HG03108 (cell line): ENCODE data around the gene CPNE9.

ENCODE experiments used
- ATAC-seq: cut with Tn5 transposase; IDR thresholded peaks from one replicate; pipeline ENCODE4 v1.9.1; 2021; ENCODE audit warnings: moderate library complexity; ENCODE audit not compliant: unreplicated experiment

The CPNE9 gene

DNA sequence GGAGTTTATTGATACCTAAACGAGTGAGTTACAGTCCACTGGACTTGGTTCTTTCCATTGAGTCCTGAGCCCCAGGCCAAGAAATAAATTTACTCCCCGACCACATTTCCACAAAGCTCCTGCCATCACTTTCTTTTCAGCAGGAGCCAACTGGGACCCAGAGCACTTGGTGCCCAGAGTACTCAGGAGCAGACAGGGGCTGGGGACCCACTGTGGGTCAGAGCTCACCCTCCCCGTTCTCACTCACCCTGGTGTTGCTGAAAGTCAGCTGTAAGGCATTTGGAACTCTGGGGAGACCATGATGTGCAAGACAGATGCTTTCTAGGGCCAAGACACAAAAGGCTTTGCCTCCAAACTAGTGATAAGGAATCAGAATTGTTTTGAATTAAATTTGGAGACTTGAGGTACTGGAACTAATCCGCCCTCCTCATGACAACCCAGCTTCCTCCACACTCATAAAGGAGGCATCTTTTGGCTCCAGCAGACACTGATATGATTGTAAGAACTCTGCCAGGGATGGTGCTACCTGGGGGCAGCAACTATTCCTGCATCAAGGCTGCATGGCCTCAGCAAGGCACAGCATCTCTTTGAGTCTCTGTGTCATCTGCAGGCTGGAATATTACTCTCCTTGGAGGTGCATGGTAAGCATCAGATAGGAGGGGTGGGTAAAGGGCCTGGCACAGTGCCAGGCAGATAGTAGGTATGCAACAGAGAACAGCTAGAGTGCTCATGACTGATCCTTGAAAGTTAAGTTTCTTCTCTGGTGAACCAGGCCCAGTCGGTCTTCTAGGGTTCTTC, 73.5 kb downstream of the CPNE9 start:
- ATAC-seq, result no peak

DNA sequence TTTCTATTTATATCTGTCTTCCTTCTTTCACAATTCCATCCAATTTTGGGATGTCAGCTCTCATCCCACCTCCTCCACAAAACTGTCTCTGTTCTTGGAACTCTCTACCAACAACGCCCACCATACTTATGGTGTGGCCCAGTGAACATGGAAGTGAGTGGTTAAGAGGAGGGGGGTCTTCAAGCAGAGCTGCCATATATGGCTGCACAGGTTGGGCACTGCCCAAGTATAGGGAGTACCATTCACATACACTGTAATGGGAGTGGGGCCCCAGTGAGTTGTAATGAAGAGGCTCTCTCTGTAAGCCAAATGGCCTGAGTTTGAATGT, 74.0 kb downstream of the CPNE9 start:
- ATAC-seq, result no peak

DNA sequence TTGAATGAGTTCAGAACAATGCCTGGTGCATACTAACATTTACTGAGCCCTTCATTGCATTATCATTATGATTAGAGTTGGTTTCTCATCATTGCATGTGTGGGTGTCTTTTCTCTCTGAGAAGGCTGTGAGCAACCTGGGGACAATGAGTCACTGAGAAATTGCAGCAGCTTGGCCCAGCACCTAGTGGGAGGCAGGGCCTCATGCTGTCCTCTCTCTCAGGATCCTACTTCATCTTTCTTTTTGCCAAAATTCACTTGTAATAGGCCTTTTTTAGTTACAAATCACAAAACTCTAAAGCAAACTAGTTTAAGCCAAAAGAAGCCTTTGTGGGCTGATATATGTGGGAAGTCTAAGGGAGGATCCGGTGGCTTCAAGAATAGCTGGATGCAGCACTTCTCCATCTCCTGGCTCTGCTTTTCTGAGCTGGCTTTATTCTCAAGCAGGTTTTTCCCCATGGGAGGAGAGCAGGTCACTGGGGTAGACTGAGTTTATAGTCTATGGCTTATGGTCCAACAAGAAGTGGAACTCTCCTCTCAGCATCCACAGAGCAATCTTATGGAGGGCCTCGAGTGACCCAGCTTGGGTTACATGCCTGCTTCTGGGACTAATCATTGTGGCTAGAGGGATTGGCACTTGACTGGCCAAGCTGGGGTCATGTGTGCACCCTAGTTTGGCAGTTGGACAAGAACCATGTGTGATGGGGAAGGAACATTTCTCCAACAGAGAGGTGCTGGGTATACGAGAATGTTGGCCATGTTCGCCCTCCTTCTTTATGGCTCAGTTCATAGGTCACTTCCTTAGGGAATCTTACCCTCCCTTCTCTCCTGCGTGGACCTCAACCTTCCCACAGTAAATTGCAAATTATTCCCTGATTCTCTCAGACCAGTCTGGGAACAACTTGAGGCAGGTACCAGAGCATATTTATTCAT, 74.8 kb downstream of the CPNE9 start:
- no peak for ATAC-seq

DNA sequence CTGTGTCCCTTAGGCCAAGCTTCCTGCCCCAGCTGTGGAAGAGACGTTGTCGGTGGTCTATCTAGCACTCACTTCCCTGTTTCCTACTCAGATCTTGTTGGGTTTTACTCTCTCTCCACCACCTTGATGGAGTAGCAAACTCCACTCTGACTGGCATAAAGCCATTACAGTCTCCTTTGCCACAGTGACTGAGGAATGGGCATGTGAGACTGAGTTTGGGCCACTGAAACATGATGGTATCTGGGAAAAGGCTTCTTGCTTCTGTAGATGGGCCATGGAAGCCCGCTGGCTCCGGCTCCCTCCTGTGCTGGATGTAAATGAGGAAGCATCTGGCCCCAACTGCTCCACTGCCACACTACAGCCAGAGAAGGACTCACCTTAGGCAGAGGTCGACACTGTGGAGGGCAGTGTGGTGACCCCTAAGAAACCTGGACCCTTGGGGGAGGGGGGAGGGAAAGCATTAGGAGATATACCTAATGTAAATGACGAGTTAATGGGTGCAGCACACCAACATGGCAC, 75.5 kb downstream of the CPNE9 start:
- no peak for ATAC-seq
